Measurements from ENCODE around the gene SYTL2. TPM values are rescaled to one million over a fixed set of nuclear protein-coding genes. Genes with fewer than 3 reads are reported as not detected.

SYTL2 gene
- total RNA-seq, 2 experiments from 2014 or later, result 5.8 to 7.6 TPM

- Mint-ChIP-seq H3K36me3 (peaks cover 9% of the 10 kb centered on the region), H3K4me3 (no peak overlapping the region), H3K4me1 (no peaks in the 10 kb centered on the region), H3K27ac (no peak overlapping the region), H3K27me3 (no peaks in the 10 kb centered on the region), H3K9me3 (no peaks in the 10 kb centered on the region)
- no peak for DNase-seq
Measured at GRCh38 chr11:85723088-85723487, 87.9 kb downstream of the SYTL2 start.

DNA sequence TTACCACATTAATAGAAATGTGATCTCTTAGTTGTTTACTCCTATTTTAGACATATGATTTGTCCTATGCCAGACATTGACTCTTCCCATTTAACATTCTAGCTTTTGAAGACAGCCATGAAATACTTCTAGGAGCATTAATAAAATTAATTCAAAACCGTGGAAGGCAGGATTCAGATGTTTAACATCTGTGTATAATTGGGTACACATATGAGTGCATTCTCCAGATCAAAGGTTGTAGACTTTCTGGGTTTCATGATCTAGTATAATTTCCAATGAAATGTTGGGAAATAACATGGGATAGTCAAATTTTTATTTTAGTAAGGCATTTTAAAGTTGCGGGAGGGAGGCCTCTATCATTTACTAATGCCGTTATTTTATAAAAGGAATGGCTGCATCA lies 89.8 kb downstream of the SYTL2 start:
- H3K4me3 Mint-ChIP-seq, result no peak overlapping the region

GRCh38 chr11:85718991-85719807 lies 91.7 kb downstream of the SYTL2 start:
- H3K4me3 Mint-ChIP-seq, result no peak overlapping the region
- H3K4me1 Mint-ChIP-seq, result peaks cover 14% of the 10 kb centered on the region
- no peaks in the 10 kb centered on the region for H3K9me3 Mint-ChIP-seq
- DNase-seq, result no peak
- H3K27ac Mint-ChIP-seq, result no peak overlapping the region
- no peaks in the 10 kb centered on the region for H3K27me3 Mint-ChIP-seq
- H3K36me3 Mint-ChIP-seq, result no peaks in the 10 kb centered on the region

More for the DNA sequence above, 89.8 kb downstream of the SYTL2 start:
- peaks cover 2% of the 10 kb centered on the region for H3K36me3 Mint-ChIP-seq
- no peaks in the 10 kb centered on the region for H3K9me3 Mint-ChIP-seq
- H3K27me3 Mint-ChIP-seq, result no peaks in the 10 kb centered on the region
- peaks cover 14% of the 10 kb centered on the region for H3K4me1 Mint-ChIP-seq
- no peak overlapping the region for H3K27ac Mint-ChIP-seq
- DNase-seq, result no peak

DNA sequence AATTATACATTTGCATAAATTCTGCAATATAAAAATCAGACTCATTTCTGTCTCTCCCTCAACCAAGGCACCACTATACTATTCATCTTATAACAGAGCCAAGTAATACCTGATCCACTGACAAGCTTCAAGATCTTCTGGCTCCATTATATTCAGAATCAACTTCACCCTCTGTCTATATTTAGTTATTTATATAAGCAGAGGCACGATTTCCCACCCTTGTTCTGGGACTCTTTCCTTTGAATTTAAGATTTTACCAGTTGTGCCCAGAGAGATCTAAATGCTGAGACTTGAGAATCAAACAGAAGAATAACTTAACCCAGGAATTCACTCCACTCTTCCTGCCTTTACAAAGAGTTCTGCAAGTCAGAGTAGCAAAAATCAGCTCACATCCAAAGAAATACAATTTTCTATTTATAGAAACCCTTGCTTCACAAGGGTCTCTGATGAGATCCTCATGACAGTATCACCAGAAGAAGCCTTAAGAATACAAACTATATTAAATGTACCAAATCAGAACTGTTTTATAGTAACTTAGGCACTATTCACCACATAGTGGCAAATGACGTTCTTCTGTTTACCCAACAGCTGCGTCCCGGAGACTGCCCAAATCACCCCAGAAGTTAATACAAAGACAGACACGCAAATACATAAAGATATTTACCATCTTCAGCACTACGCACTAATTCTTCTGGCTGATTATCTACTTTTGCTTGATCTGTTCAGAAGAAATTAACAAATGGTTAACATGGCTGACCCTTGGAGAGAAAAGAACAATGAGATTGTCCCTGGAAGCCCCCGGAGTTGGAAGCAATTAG lies 92.6 kb downstream of the SYTL2 start:
- Mint-ChIP-seq H3K4me3 (no peak overlapping the region), H3K4me1 (peaks cover 14% of the 10 kb centered on the region), H3K27ac (no peak overlapping the region), H3K27me3 (no peaks in the 10 kb centered on the region), H3K36me3 (no peaks in the 10 kb centered on the region), H3K9me3 (no peaks in the 10 kb centered on the region)
- no peak for DNase-seq

DNA sequence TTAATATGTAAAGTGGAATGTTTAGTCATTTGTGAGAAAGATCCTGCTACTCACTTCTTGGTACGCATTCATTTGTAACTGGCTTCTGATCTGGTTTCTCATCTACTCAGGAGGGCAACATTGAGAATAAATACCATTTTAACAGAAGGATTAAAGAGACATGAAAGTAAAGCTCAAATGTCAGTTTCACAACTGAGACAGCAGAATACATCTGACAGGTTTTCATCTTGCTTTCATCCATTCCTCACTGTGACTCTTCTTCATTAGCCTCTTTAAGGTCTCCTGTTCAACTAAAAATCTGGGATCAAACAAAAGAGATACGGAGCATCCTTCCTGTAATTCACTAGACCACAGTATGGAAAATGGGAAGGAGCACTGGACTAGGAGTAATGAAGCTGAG lies 93.5 kb downstream of the SYTL2 start:
- no peak for DNase-seq
- Mint-ChIP-seq H3K9me3 (no peaks in the 10 kb centered on the region), H3K36me3 (no peaks in the 10 kb centered on the region), H3K27me3 (no peaks in the 10 kb centered on the region), H3K4me1 (peaks cover 14% of the 10 kb centered on the region), H3K27ac (no peak overlapping the region), H3K4me3 (no peak overlapping the region)

DNA sequence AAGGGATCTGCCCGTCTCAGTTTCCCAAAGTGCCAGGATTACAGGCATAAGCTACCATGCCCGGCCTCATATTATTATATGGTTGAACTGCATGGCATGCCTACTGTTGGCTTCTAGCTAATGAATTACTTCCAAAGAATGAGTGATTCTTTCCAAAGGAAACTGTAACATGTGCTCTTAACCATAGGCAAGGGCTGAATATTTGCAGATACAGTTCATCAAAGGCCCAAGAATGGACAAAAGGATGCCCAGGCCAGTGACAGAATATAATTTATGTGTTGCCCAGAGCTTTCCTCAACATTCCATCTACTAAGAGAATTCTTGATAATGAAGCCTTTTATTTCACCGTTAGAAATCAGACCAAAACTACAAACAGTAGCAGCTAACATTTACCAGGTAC lies 98.0 kb downstream of the SYTL2 start:
- Mint-ChIP-seq H3K36me3 (no peaks in the 10 kb centered on the region), H3K4me3 (no peak overlapping the region), H3K27me3 (no peaks in the 10 kb centered on the region), H3K27ac (no peak overlapping the region), H3K4me1 (peaks cover 14% of the 10 kb centered on the region), H3K9me3 (no peaks in the 10 kb centered on the region)
- DNase-seq, result no peak

DNA sequence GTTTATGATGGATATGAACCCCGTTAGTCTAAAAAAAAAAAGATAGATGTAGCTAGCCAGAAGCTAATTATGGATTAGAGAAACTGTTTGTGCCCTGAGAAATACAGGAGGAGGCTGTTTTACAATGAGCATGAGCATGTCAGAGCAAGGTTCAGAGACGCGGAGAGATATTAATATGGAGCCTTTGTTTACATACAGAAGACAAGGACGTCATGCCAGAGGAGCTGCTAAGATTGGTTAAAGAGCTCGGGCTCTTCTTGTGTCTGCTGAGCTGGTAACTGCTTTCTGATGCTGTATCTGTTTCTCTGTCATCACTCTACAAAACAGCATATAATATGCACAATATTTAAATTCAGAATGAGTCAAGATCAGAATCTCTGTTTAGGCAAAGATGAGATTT lies 100.0 kb downstream of the SYTL2 start:
- Mint-ChIP-seq H3K36me3 (peaks cover 2% of the 10 kb centered on the region), H3K9me3 (no peaks in the 10 kb centered on the region)

DNA sequence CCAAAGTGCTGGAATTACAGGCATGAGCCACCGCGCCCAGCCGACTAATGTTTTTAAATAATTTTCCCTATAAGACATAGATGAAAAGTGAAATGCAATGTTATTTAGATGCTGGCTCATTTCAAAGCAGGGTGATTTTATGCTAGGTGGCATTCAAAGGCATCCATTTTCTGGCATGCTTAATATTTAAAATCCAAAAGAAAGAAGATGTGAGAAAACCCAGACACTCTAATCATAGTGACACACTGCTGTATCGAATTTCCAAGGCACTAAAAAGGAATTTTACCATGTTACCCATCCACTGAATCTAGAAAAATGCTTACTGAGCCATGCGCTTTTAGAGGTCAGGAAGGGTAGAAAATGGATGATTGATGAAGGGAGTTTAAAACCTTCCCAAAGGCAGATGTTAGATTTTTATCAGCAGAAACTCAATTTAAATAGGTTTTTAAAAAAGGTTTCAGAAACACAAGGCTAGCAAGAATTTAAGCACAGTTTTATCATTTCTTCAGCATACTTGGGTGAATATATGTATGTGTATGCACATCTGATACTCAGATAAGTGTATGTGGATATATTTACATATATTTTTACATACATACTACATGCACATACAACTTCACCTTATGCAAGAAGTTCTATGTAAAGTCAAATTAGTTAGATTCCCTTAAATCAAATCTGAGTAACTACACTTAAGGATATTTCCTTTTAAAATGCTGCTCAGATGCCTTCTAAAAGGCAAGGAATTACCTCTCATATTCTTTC lies 100.8 kb downstream of the SYTL2 start:
- H3K27me3 Mint-ChIP-seq, result no peaks in the 10 kb centered on the region
- H3K4me3 Mint-ChIP-seq, result no peak overlapping the region
- peaks cover 2% of the 10 kb centered on the region for H3K36me3 Mint-ChIP-seq
- no peaks in the 10 kb centered on the region for H3K9me3 Mint-ChIP-seq
- H3K27ac Mint-ChIP-seq, result no peak overlapping the region
- no peak for DNase-seq
- H3K4me1 Mint-ChIP-seq, result no peaks in the 10 kb centered on the region

More for the DNA sequence above, 100.0 kb downstream of the SYTL2 start:
- no peak overlapping the region for H3K27ac Mint-ChIP-seq
- H3K27me3 Mint-ChIP-seq, result no peaks in the 10 kb centered on the region
- no peak for DNase-seq
- no peaks in the 10 kb centered on the region for H3K4me1 Mint-ChIP-seq
- no peak overlapping the region for H3K4me3 Mint-ChIP-seq

DNA sequence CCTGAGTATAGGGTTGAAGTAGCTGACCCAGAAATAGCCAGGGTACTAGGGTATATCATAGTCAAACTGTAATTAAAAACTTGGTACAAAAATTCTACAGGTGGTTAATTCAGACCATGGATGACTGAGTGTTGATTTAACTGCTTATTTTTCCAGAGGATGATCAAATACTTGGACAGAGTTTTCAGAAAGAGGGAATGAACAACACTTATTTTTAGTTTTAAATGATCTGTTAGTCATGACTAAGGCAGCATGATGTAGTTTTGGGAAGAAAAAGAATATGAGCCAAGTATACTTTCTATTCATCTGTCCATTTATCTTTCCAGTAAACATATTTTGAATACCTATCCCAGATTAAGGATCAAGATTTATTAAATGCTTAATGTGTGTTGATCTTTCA lies 105.1 kb downstream of the SYTL2 start:
- Mint-ChIP-seq H3K4me3 (no peak overlapping the region), H3K27me3 (no peaks in the 10 kb centered on the region), H3K36me3 (peaks cover 2% of the 10 kb centered on the region), H3K4me1 (no peaks in the 10 kb centered on the region), H3K27ac (no peak overlapping the region), H3K9me3 (no peaks in the 10 kb centered on the region)
- DNase-seq, result no peak

DNA sequence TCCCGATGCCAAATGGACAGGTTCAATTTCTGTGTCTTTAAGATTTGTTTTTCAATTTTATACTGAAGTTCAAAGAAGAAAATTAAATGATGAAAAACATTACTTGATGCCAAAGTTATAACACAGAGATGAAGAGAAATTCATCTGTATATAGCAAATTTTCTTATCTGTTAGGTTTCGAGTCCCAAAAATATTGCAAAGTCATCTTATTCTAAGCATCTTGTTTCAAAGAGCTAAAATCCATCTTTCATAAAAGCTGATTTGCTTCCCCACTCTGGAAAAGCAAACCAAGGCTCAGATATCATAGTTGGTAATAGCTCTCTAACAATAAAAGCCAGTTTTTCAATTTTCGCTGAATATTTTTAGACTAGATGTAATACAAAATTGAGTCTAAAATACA lies 106.0 kb downstream of the SYTL2 start:
- no peak overlapping the region for H3K27ac Mint-ChIP-seq
- DNase-seq, result no peak
- H3K27me3 Mint-ChIP-seq, result no peaks in the 10 kb centered on the region
- no peaks in the 10 kb centered on the region for H3K9me3 Mint-ChIP-seq
- H3K4me1 Mint-ChIP-seq, result peaks cover 8% of the 10 kb centered on the region
- H3K4me3 Mint-ChIP-seq, result no peak overlapping the region
- peaks cover 2% of the 10 kb centered on the region for H3K36me3 Mint-ChIP-seq

GRCh38 chr11:85699957-85700741 lies 110.8 kb downstream of the SYTL2 start:
- Mint-ChIP-seq H3K9me3 (no peaks in the 10 kb centered on the region), H3K4me1 (peaks cover 27% of the 10 kb centered on the region), H3K4me3 (no peak overlapping the region), H3K27me3 (no peaks in the 10 kb centered on the region), H3K36me3 (peaks cover 1% of the 10 kb centered on the region), H3K27ac (peak overlapping the region; percentile 42)
- DNase-seq, result no peak

- H3K4me3 Mint-ChIP-seq, result no peak overlapping the region
- peaks cover 27% of the 10 kb centered on the region for H3K4me1 Mint-ChIP-seq
- no peaks in the 10 kb centered on the region for H3K9me3 Mint-ChIP-seq
- H3K36me3 Mint-ChIP-seq, result peaks cover 1% of the 10 kb centered on the region
- no peak overlapping the region for H3K27ac Mint-ChIP-seq
- no peak for DNase-seq
- H3K27me3 Mint-ChIP-seq, result no peaks in the 10 kb centered on the region
Measured at GRCh38 chr11:85698195-85698594, 112.7 kb downstream of the SYTL2 start.

DNA sequence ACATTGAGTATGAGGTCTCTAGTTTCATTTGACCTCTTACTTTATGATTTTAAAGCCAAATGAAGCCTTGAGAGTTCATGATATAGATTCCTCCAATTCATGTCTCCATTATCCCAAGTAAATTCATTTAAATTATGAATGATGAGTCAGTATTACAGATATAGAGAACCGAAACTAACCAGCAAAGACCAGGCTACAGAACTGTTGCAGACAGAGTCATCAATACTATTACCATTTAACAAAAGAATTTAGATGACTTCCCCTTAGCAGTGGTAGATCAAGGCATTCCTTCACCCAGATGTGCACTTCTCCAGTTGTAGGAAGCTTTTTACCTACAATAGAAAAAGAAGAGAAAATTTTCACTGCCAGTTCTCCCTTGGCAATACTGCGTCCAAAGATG lies 113.2 kb downstream of the SYTL2 start:
- H3K4me1 Mint-ChIP-seq, result peaks cover 27% of the 10 kb centered on the region
- H3K27ac Mint-ChIP-seq, result no peak overlapping the region
- H3K4me3 Mint-ChIP-seq, result no peak overlapping the region
- peaks cover 1% of the 10 kb centered on the region for H3K36me3 Mint-ChIP-seq
- no peak for DNase-seq
- H3K27me3 Mint-ChIP-seq, result no peaks in the 10 kb centered on the region
- no peaks in the 10 kb centered on the region for H3K9me3 Mint-ChIP-seq

- H3K4me3 Mint-ChIP-seq, result no peak overlapping the region
Measured at GRCh38 chr11:85695546-85695945, 115.4 kb downstream of the SYTL2 start.

More at GRCh38 chr11:85695546-85695945, 115.4 kb downstream of the SYTL2 start:
- DNase-seq, result no peak
- Mint-ChIP-seq H3K9me3 (no peaks in the 10 kb centered on the region), H3K27me3 (no peaks in the 10 kb centered on the region), H3K27ac (no peak overlapping the region), H3K36me3 (peaks cover 1% of the 10 kb centered on the region), H3K4me1 (peaks cover 26% of the 10 kb centered on the region)
